K562 (cell line): ENCODE results near the gene CDH8. TPM values are rescaled to one million over a fixed set of nuclear protein-coding genes. Genes with fewer than 3 reads are reported as not detected.

ENCODE experiments used
- ATAC-seq: fragments of 200-7000 bp; cut with Tn5 transposase; 3 replicates; pipeline ENCODE4 v1.9.1; 2020; ENCODE audit warnings: moderate library complexity
- BruUV-seq: library from RNA; stranded (reverse); fragments of 400-500 nt; replicated peaks from 2 replicates; lab custom pipeline; 2021; lab: Mats Ljungman, UMichigan
- CTCF ChIA-PET: fragments of 300-600 bp; formaldehyde crosslinking; extraction: SDS; loops from one replicate; lab custom pipeline; 2021; ENCODE audit warnings: low intra/inter-chr PET ratio; lab: Yijun Ruan, JAX
- POLR2A ChIA-PET: fragments of 300-600, 350-650 bp; sonication (Branson Sonifier 250); formaldehyde crosslinking; extraction: SDS; loops from one replicate; lab custom pipeline; 2021; ENCODE audit warnings: antibody characterized with exemption, inconsistent platforms; lab: Yijun Ruan, JAX
- DNase-seq, 4 experiments: peaks; one replicate each; pipeline versions ENCODE4 v3.0.0 to v3.0.0-alpha.2; 2011 to 2018; ENCODE audit warnings: low spot score in 3 of 4, mixed read lengths in 3 of 4; ENCODE audit errors: extremely low read depth in 1 of 4
- FAIRE-seq: peaks from 2 replicates; lab custom pipeline; 2011; peaks lifted over from hg19 to GRCh38; lab: Jason Lieb, UNC
- H2AFZ ChIP-seq: 2 replicates; pipeline ENCODE4 v1.6.0; 2011; ENCODE audit warnings: low read depth, low read length, control low read depth, inconsistent platforms
- H3K27ac ChIP-seq: fragments of 200-600 bp; 3 replicates; pipeline ENCODE4 v1.8.0; 2011; ENCODE audit warnings: low read depth, mild to moderate bottlenecking, control low read depth, inconsistent platforms, low read length, moderate library complexity, mixed read lengths; ENCODE audit errors: extremely low read depth
- H3K27me3 ChIP-seq, 2 experiments: fragments of 300-600 bp in 1 of 2; 2 replicates in 1 of 2; 3 replicates in 1 of 2; pipeline versions ENCODE4 v1.6.0 to v1.8.0; 2011; ENCODE audit warnings: inconsistent platforms in 2 of 2, low read length in 2 of 2, mild to moderate bottlenecking in 1 of 2, mixed read lengths in 1 of 2, moderate library complexity in 1 of 2; ENCODE audit not compliant: control insufficient read depth in 2 of 2, insufficient read depth in 2 of 2
- H3K36me3 ChIP-seq: fragments of 300-600 bp; 3 replicates; pipeline ENCODE4 v1.8.0; 2011; ENCODE audit warnings: mild to moderate bottlenecking, low read length, inconsistent platforms; ENCODE audit not compliant: control insufficient read depth, insufficient read depth
- H3K4me1 ChIP-seq, 2 experiments: fragments of 200-600 bp in 1 of 2; replicated peaks in 1 of 2; 2 replicates in 1 of 2; 3 replicates in 1 of 2; pipeline versions ENCODE4 v1.5.1 to v1.8.0; 2011; ENCODE audit warnings: inconsistent platforms in 2 of 2, low read length in 2 of 2, mild to moderate bottlenecking in 1 of 2, mixed read lengths in 1 of 2, moderate library complexity in 1 of 2; ENCODE audit not compliant: control insufficient read depth in 2 of 2, insufficient read depth in 2 of 2
- H3K4me2 ChIP-seq: 2 replicates; pipeline ENCODE4 v1.6.1; 2011; ENCODE audit warnings: low read length, control low read depth, inconsistent platforms, mixed read lengths; ENCODE audit not compliant: insufficient read depth
- H3K4me3 ChIP-seq: fragments of 200-600 bp; sonication (generic), shearing (Covaris generic); 2 replicates; pipeline ENCODE4 v1.5.1; 2016; ENCODE audit warnings: control low read depth, inconsistent platforms
- H3K79me2 ChIP-seq: fragments of 200-600 bp; 3 replicates; pipeline ENCODE4 v1.8.0; 2011; ENCODE audit warnings: low read length, inconsistent platforms; ENCODE audit not compliant: control insufficient read depth, insufficient read depth
- H3K9ac ChIP-seq, 2 experiments: 2 replicates each; pipeline versions ENCODE4 v1.6.0 to v1.6.1; 2011; ENCODE audit warnings: low read depth in 2 of 2, low read length in 2 of 2, control low read depth in 1 of 2, inconsistent platforms in 1 of 2, mild to moderate bottlenecking in 1 of 2, mixed read lengths in 1 of 2; ENCODE audit not compliant: insufficient read depth in 1 of 2
- H3K9me1 ChIP-seq: one replicate; pipeline ENCODE4 v1.6.0; 2011; ENCODE audit warnings: inconsistent platforms, mild to moderate bottlenecking, low read length, moderate library complexity; ENCODE audit not compliant: control insufficient read depth, insufficient read depth
- H3K9me3 ChIP-seq: replicated peaks from 2 replicates; pipeline ENCODE4 v1.5.1; 2011; ENCODE audit warnings: low read depth, low read length, inconsistent platforms; ENCODE audit not compliant: control insufficient read depth, insufficient read depth
- H4K20me1 ChIP-seq: replicated peaks from 2 replicates; pipeline ENCODE4 v1.6.1; 2011; ENCODE audit warnings: low read length, inconsistent platforms, mixed read lengths; ENCODE audit not compliant: control insufficient read depth, insufficient read depth
- BMI1 ChIP-seq: fragments of 150-350 bp; IDR thresholded peaks from 2 replicates; pipeline ENCODE4 v1.6.1; 2014; ENCODE audit warnings: low read length
- NR2F6 ChIP-seq: fragments of 450-650 bp; formaldehyde crosslinking; IDR thresholded peaks from 2 replicates; pipeline ENCODE4 v1.4.0; 2020; ENCODE audit warnings: mild to moderate bottlenecking
- RFX1 ChIP-seq: fragments of 450-650 bp; IDR thresholded peaks from 2 replicates; pipeline ENCODE4 v1.6.1; 2016; ENCODE audit warnings: mild to moderate bottlenecking, moderate library complexity
- SAP30 ChIP-seq: fragments of 200-600 bp; sonication (generic); IDR thresholded peaks from 2 replicates; pipeline ENCODE4 v1.6.1; 2012; ENCODE audit warnings: borderline replicate concordance, low read depth, mild to moderate bottlenecking, moderate library complexity, low read length, control low read depth, inconsistent platforms; ENCODE audit not compliant: insufficient read depth, poor library complexity, severe bottlenecking
- TCF15 ChIP-seq: fragments of 250-450 bp; sonication (Bioruptor Pico); IDR thresholded peaks from 2 replicates; pipeline ENCODE4 v1.8.0; 2022; ENCODE audit warnings: moderate library complexity, mild to moderate bottlenecking, inconsistent platforms
- YBX1 ChIP-seq: fragments of 450-650 bp; IDR thresholded peaks from 2 replicates; pipeline ENCODE4 v1.7.1; 2016; ENCODE audit warnings: mild to moderate bottlenecking
- ZZZ3 ChIP-seq: fragments of 450-650 bp; IDR thresholded peaks from 2 replicates; pipeline ENCODE4 v1.6.1; 2016; ENCODE audit warnings: antibody characterized with exemption, mild to moderate bottlenecking, moderate library complexity
- WGBS: fragments of 100-300 bp; shearing (Covaris generic); methylation state at CpG from one replicate; pipeline ENCODE4 v1.1.6; 2016; ENCODE audit warnings: low coverage, mixed read lengths; ENCODE audit not compliant: insufficient coverage; ENCODE audit errors: missing lambda C conversion rate; 5-methylcytosine and 5-hydroxymethylcytosine counted together
- in situ Hi-C: fragments of 300-500 bp; cut with MboI; formaldehyde crosslinking; loops from 4 replicates; pipeline ENCODE4 v1.15.0; 2018; ENCODE audit warnings: inconsistent platforms, mixed read lengths
- intact Hi-C: fragments of 100-400 bp; cut with micrococcal nuclease; formaldehyde crosslinking; loops from 2 replicates; pipeline ENCODE4 v1.14.2; 2022
- polyA plus RNA-seq, 8 experiments: library from polyadenylated mRNA; depleted of rRNA in 4 of 8; stranded (reverse) in 5 of 8; unstranded in 3 of 8; fragments of >200 nt; fragmentation: Nextera tagmentation in 2 of 8; fragmentation: Illumina TruSeq in 1 of 8; extraction: Ambion mirVana in 2 of 8; extraction: Trizol in 1 of 8; gene quantifications; 2 replicates each; pipeline versions ENCODE4 v1.2.1 to v1.2.3, GENCODE V29; 2011 to 2014; ENCODE audit warnings: inconsistent platforms in 1 of 8, missing spikeins in 1 of 8
- total RNA-seq, 7 experiments: library from RNA; depleted of rRNA in 6 of 7; stranded (reverse); fragments of >200 nt in 6 of 7; fragmentation: Illumina TruSeq in 2 of 7; extraction: Trizol in 2 of 7; gene quantifications; 2 replicates each; pipeline versions ENCODE4 v1.2.1 to v1.2.3, GENCODE V29; 2011 to 2021; ENCODE audit warnings: low replicate concordance in 1 of 7
- TF ChIP-seq, protein P1 (sequence below), 2 experiments: IDR thresholded peaks in 1 of 2; conservative IDR thresholded peaks in 1 of 2; 2 replicates each; pipeline ENCODE4 v1.6.1; 2016; ENCODE audit warnings: low read depth in 2 of 2, mild to moderate bottlenecking in 1 of 2, missing compliant biosample characterization in 1 of 2, missing genetic modification characterization in 1 of 2, moderate library complexity in 1 of 2

CDH8 gene
- total and polyA plus RNA-seq, 9 of the 15 experiments (the other 6 are each of a cell fraction or from before 2014, with no cell fraction given), result 0.22 to 1.4 (median 0.42) TPM; not detected in 4

- no peak overlapping the region for H3K4me2 ChIP-seq
- DNase-seq (no peak), FAIRE-seq (no peak), ATAC-seq (no peak)
- no peak overlapping the region for H3K9ac ChIP-seq
- ChIA-PET POLR2A (no interaction called here), CTCF (no interaction called here)
- H3K9me3 ChIP-seq, result no peaks in the 10 kb centered on the region
- intact Hi-C loops (no loop called here), in situ Hi-C loops (no loop called here)
- no peaks in the 10 kb centered on the region for H4K20me1 ChIP-seq
- no peaks in the 10 kb centered on the region for H3K9me1 ChIP-seq
- no peaks in the 10 kb centered on the region for H3K79me2 ChIP-seq
- H3K4me3 ChIP-seq, result no peak overlapping the region
- TF ChIP-seq ZZZ3 (no peak), BMI1 (no peak), RFX1 (no peak), YBX1 (no peak), NR2F6 (CRISPR knock-in tag) (no peak), TCF15 (CRISPR knock-in tag) (no peak), SAP30 (no peak)
- TF ChIP-seq, protein P1, sequence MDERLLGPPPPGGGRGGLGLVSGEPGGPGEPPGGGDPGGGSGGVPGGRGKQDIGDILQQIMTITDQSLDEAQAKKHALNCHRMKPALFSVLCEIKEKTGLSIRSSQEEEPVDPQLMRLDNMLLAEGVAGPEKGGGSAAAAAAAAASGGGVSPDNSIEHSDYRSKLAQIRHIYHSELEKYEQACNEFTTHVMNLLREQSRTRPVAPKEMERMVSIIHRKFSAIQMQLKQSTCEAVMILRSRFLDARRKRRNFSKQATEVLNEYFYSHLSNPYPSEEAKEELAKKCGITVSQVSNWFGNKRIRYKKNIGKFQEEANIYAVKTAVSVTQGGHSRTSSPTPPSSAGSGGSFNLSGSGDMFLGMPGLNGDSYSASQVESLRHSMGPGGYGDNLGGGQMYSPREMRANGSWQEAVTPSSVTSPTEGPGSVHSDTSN (CRISPR knock-in tag; IDR thresholded peaks at IDR 0.05; ENCODE audit: low read depth), result no peak
- TF ChIP-seq, protein P1 (tag; conservative IDR thresholded peaks at IDR 0.05; ENCODE audit: low read depth), result no peak
- no TSS peak for BruUV-seq
- no peaks in the 10 kb centered on the region for H3K4me1 ChIP-seq
- H2AFZ ChIP-seq, result no peak overlapping the region
- H3K36me3 ChIP-seq, result no peaks in the 10 kb centered on the region
- H3K27ac ChIP-seq, result no peak overlapping the region
- 0% methylated on average over 3 of the region's 3 CpGs for WGBS
- H3K27me3 ChIP-seq, result no peaks in the 10 kb centered on the region
Measured at GRCh38 chr16:61891460-61891859, 144.8 kb downstream of the CDH8 start.
